IMR-90 (cell line): ENCODE measurements around the gene STING1. TPM values are rescaled to one million over a fixed set of nuclear protein-coding genes. Genes with fewer than 3 reads are reported as not detected.
A peak's percentile ranks its signal among the peaks of the same experiment; 100 is the strongest.

Experiments used
- ATAC-seq: fragments of 200-7000 bp; cut with Tn5 transposase; 2 replicates; pipeline ENCODE4 v1.9.1; 2020; ENCODE audit warnings: low read depth, mild to moderate bottlenecking, moderate library complexity
- BruUV-seq: library from RNA; stranded (reverse); fragments of 400-500 nt; replicated peaks from 2 replicates; lab custom pipeline; 2021; lab: Mats Ljungman, UMichigan
- CTCF ChIA-PET: fragments of 300-600 bp; formaldehyde crosslinking; extraction: SDS; loops from one replicate; lab custom pipeline; 2021; ENCODE audit warnings: antibody characterized with exemption; lab: Yijun Ruan, JAX
- POLR2A ChIA-PET: fragments of 300-600 bp; sonication (Branson Sonifier 250); formaldehyde crosslinking; loops from one replicate; lab custom pipeline; 2022; ENCODE audit warnings: antibody characterized with exemption; ENCODE audit not compliant: unreplicated experiment; lab: Charles Lee
- DNase-seq: peaks from one replicate; pipeline ENCODE4 v3.0.0; 2013
- H2AFZ ChIP-seq: replicated peaks from 2 replicates; pipeline ENCODE3; 2013; ENCODE audit warnings: low read length, mild to moderate bottlenecking; ENCODE audit not compliant: poor library complexity
- H2AK5ac ChIP-seq: 2 replicates; pipeline ENCODE4 v1.6.1; 2013; ENCODE audit warnings: low read depth, low read length, inconsistent platforms
- H2AK9ac ChIP-seq: replicated peaks from 2 replicates; pipeline ENCODE3; 2013; ENCODE audit warnings: mild to moderate bottlenecking, low read depth, low read length, moderate library complexity; ENCODE audit not compliant: poor library complexity
- H2BK120ac ChIP-seq: 2 replicates; pipeline ENCODE4 v1.6.1; 2013; ENCODE audit warnings: low read depth, low read length, inconsistent platforms
- H2BK15ac ChIP-seq: 3 replicates; pipeline ENCODE4 v1.6.1; 2013; ENCODE audit warnings: low read depth, low read length, inconsistent platforms
- H2BK20ac ChIP-seq: 2 replicates; pipeline ENCODE4 v1.6.1; 2013; ENCODE audit warnings: low read depth, mild to moderate bottlenecking, inconsistent platforms, low read length, moderate library complexity
- H2BK5ac ChIP-seq: 2 replicates; pipeline ENCODE4 v1.6.1; 2013; ENCODE audit warnings: mild to moderate bottlenecking, low read depth, low read length, inconsistent platforms; ENCODE audit not compliant: poor library complexity, severe bottlenecking
- H3K14ac ChIP-seq: replicated peaks from 2 replicates; pipeline ENCODE4 v1.6.1; 2013; ENCODE audit warnings: low read depth, low read length, inconsistent platforms
- H3K18ac ChIP-seq: 2 replicates; pipeline ENCODE4 v1.6.1; 2013; ENCODE audit warnings: low read depth, low read length, control low read depth
- H3K23ac ChIP-seq: 2 replicates; pipeline ENCODE4 v1.6.1; 2013; ENCODE audit warnings: low read depth, low read length, inconsistent platforms
- H3K27ac ChIP-seq: 2 replicates; pipeline ENCODE4 v1.5.1; 2013; ENCODE audit warnings: mild to moderate bottlenecking, control low read depth, low read length; ENCODE audit not compliant: insufficient read depth
- H3K27me3 ChIP-seq: 2 replicates; pipeline ENCODE4 v1.6.1; 2013; ENCODE audit warnings: low read length; ENCODE audit not compliant: control insufficient read depth, insufficient read depth
- H3K36me3 ChIP-seq: 2 replicates; pipeline ENCODE4 v1.6.1; 2013; ENCODE audit warnings: low read length, mixed read lengths; ENCODE audit not compliant: control insufficient read depth, insufficient read depth
- H3K4ac ChIP-seq: 2 replicates; pipeline ENCODE4 v1.6.1; 2013; ENCODE audit warnings: low read depth, low read length, inconsistent platforms
- H3K4me1 ChIP-seq: 2 replicates; pipeline ENCODE4 v1.6.1; 2013; ENCODE audit warnings: low read length, mixed read lengths; ENCODE audit not compliant: control insufficient read depth, insufficient read depth
- H3K4me2 ChIP-seq: 2 replicates; pipeline ENCODE4 v1.6.1; 2013; ENCODE audit warnings: low read depth, mild to moderate bottlenecking, control low read depth, low read length, moderate library complexity
- H3K4me3 ChIP-seq: 2 replicates; pipeline ENCODE4 v1.5.1; 2013; ENCODE audit warnings: low read depth, mild to moderate bottlenecking, control low read depth, low read length, moderate library complexity; ENCODE audit not compliant: insufficient read depth
- H3K56ac ChIP-seq: 2 replicates; pipeline ENCODE4 v1.6.1; 2013; ENCODE audit warnings: low read length, inconsistent platforms; ENCODE audit not compliant: insufficient read depth; ENCODE audit errors: extremely low read depth
- H3K79me1 ChIP-seq, 2 experiments: 2 replicates each; pipeline ENCODE4 v1.6.1; 2013; ENCODE audit warnings: low read length in 2 of 2, inconsistent platforms in 1 of 2, low read depth in 1 of 2
- H3K9ac ChIP-seq: 2 replicates; pipeline ENCODE4 v1.6.1; 2013; ENCODE audit warnings: low read depth, low read length, control low read depth
- H3K9me1 ChIP-seq: 2 replicates; pipeline ENCODE4 v1.6.1; 2013; ENCODE audit warnings: low read length, inconsistent platforms; ENCODE audit not compliant: insufficient read depth
- H3K9me3 ChIP-seq: 2 replicates; pipeline ENCODE4 v1.6.1; 2013; ENCODE audit warnings: low read length; ENCODE audit not compliant: control insufficient read depth, insufficient read depth
- H4K20me1 ChIP-seq: 2 replicates; pipeline ENCODE4 v1.6.1; 2013; ENCODE audit warnings: low read length, inconsistent platforms; ENCODE audit not compliant: insufficient read depth
- H4K5ac ChIP-seq: 2 replicates; pipeline ENCODE4 v1.6.1; 2013; ENCODE audit warnings: mild to moderate bottlenecking, low read depth, low read length, control low read depth
- H4K8ac ChIP-seq, 2 experiments: 2 replicates each; pipeline ENCODE4 v1.6.1; 2013; ENCODE audit warnings: low read depth in 2 of 2, low read length in 2 of 2, control low read depth in 1 of 2, inconsistent platforms in 1 of 2
- H4K91ac ChIP-seq: 2 replicates; pipeline ENCODE4 v1.6.1; 2013; ENCODE audit warnings: low read depth, low read length, inconsistent platforms; ENCODE audit not compliant: insufficient read depth
- CEBPB ChIP-seq: IDR thresholded peaks from 2 replicates; pipeline ENCODE4 v1.6.1; 2012; ENCODE audit warnings: low read depth, low read length, improper control_type of control experiment
- MAFK ChIP-seq: IDR thresholded peaks from 2 replicates; pipeline ENCODE4 v1.6.1; 2012; ENCODE audit warnings: low read depth, low read length, improper control_type of control experiment
- NFE2L2 ChIP-seq: fragments of 150-350 bp; IDR thresholded peaks from 2 replicates; pipeline ENCODE4 v1.6.1; 2016; ENCODE audit warnings: low read depth, mild to moderate bottlenecking, low read length
- POLR2A ChIP-seq: IDR thresholded peaks from 2 replicates; pipeline ENCODE4 v1.6.1; 2012; ENCODE audit warnings: mild to moderate bottlenecking, low read depth, low read length
- RCOR1 ChIP-seq: IDR thresholded peaks from 2 replicates; pipeline ENCODE4 v1.6.1; 2012; ENCODE audit warnings: mild to moderate bottlenecking, low read length, improper control_type of control experiment; ENCODE audit not compliant: insufficient replicate concordance
- RFX5 ChIP-seq: IDR thresholded peaks from 2 replicates; pipeline ENCODE4 v1.8.0; 2012; ENCODE audit warnings: low read depth, mild to moderate bottlenecking, low read length, moderate library complexity
- SMC3 ChIP-seq: fragments of 150-350 bp; IDR thresholded peaks from 2 replicates; pipeline ENCODE4 v1.6.1; 2016; ENCODE audit warnings: low read depth, mild to moderate bottlenecking, antibody characterized with exemption, low read length, moderate library complexity
- WGBS, 2 experiments: methylation state at CpG; one replicate each; pipeline versions ENCODE4 v1.1.5 to v1.1.7; 2013; ENCODE audit warnings: missing lambda C conversion rate in 2 of 2; ENCODE audit not compliant: insufficient read length in 1 of 2; ENCODE audit errors: extremely low coverage in 2 of 2; 5-methylcytosine and 5-hydroxymethylcytosine counted together
- dilution Hi-C: fragments of 300-500 bp; cut with HindIII; formaldehyde crosslinking; loops from one replicate; pipeline ENCODE4 v1.14.3; 2018; ENCODE audit warnings: low sequenced_read_pairs; ENCODE audit not compliant: unreplicated experiment
- in situ Hi-C: fragments of 300-500 bp; cut with MboI; formaldehyde crosslinking; loops from 3 replicates; pipeline ENCODE4 v1.14.3; 2019; ENCODE audit warnings: low sequenced_read_pairs, inconsistent platforms, mixed read lengths
- intact Hi-C: fragments of 100-400 bp; cut with micrococcal nuclease; formaldehyde crosslinking; loops from 2 replicates; pipeline ENCODE4 v1.10.0; 2022
- polyA plus RNA-seq, 3 experiments: library from polyadenylated mRNA; depleted of rRNA; stranded (reverse); fragments of >200 nt; gene quantifications; 2 replicates each; pipeline ENCODE4 v1.2.3, GENCODE V29; 2012; ENCODE audit warnings: low replicate concordance in 1 of 3
- total RNA-seq: library from RNA; depleted of rRNA; stranded (reverse); fragments of >200 nt; gene quantifications from 2 replicates; pipeline ENCODE4 v1.2.3, GENCODE V29; 2012
- TF ChIP-seq, protein P1 (sequence below): fragments of 150-350 bp; IDR thresholded peaks from 2 replicates; pipeline ENCODE4 v1.6.1; 2016; ENCODE audit warnings: low read depth, mild to moderate bottlenecking, low read length, moderate library complexity, borderline replicate concordance

STING1 gene
- total and polyA plus RNA-seq, 2 of the 4 experiments (the other 2 are of a cell fraction) = 18.6 to 63.5 TPM

DNA sequence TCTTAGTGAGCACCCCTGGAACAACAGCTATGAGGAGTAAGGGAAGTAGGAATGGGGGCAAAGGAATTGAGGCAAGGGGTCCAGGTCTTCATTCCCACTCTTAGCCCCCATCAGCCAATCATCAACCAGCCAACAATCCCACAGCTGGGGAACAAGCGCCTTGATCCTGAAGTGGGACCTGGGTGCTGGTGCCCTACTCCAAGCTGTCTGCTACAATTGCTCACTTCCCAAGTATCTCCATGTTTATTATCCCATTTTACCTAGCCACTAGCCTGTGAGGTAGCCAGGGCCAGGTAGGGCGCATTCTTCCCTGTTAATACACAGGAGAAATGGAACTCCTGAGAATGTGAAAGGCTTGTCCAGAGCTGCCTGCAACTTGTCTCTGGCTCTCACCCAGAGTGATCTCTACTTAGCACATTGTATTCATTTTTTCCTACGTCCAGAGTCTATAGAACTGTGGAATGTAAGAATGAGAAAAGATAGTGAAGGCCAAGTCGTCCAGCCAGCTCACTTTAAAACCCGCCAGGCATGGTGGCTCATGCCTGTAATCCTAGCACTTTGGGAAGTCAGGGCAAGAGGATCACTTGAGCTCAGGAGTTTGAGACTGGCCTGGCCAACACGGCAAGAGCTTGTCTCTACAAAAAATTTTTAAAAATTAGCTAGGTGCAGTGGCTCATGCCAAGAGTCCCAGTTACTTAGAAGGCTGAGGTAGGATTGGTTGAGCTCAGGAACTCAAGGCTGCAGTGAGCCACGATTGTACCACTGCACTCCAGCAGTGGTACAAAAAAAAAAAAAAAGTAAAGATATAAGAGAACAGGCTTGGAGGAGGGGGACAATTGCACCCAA is 37.0 kb downstream of the STING1 start:
- ChIA-PET CTCF (interaction anchor here (0.9 kb wide), 1 partner anchor 12 kb away, joined by 3 read pairs; no protein-coding TSS in a partner anchor), POLR2A (interaction anchor here (0.6 kb wide), 1 partner anchor 329 kb away, joined by 7 read pairs; no protein-coding TSS in a partner anchor)
- H3K9me1 ChIP-seq = peaks cover 19% of the 10 kb centered on the region
- peak overlapping the region; percentile 74; the same call in 2 of the 3 replicates for H2BK15ac ChIP-seq
- peak overlapping the region; percentile 93 for H2BK120ac ChIP-seq
- peak overlapping the region; percentile 76 for H2AFZ ChIP-seq
- H3K14ac ChIP-seq = peak overlapping the region; percentile 29
- peak overlapping the region; percentile 13; the same call in 1 of the 2 replicates for H3K27ac ChIP-seq
- H3K4ac ChIP-seq = peak overlapping the region; percentile 92
- H4K8ac ChIP-seq = peak overlapping the region in 1 of 2 experiments; percentile 80; a peak in 2 of 4 replicates
- H2AK5ac ChIP-seq = peak overlapping the region; percentile 73
- H2BK5ac ChIP-seq = peak overlapping the region; percentile 56
- no peaks in the 10 kb centered on the region for H4K20me1 ChIP-seq
- dilution Hi-C loops (no loop called here), intact Hi-C loops (no loop called here), in situ Hi-C loops (no loop called here)
- no peak for TF ChIP-seq CEBPB
- TF ChIP-seq, protein P1, sequence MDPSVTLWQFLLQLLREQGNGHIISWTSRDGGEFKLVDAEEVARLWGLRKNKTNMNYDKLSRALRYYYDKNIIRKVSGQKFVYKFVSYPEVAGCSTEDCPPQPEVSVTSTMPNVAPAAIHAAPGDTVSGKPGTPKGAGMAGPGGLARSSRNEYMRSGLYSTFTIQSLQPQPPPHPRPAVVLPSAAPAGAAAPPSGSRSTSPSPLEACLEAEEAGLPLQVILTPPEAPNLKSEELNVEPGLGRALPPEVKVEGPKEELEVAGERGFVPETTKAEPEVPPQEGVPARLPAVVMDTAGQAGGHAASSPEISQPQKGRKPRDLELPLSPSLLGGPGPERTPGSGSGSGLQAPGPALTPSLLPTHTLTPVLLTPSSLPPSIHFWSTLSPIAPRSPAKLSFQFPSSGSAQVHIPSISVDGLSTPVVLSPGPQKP = no peak
- TF ChIP-seq MAFK = no peak
- TF ChIP-seq RFX5 = no peak
- no peak for TF ChIP-seq POLR2A
- no peak for TF ChIP-seq SMC3
- TF ChIP-seq NFE2L2 = no peak
- TF ChIP-seq RCOR1 = no peak
- peak; percentile 83 for ATAC-seq
- H3K4me1 ChIP-seq = peaks cover 14% of the 10 kb centered on the region
- H3K18ac ChIP-seq = peak overlapping the region; percentile 52
- no peaks in the 10 kb centered on the region for H3K27me3 ChIP-seq
- H3K9me3 ChIP-seq = no peaks in the 10 kb centered on the region
- no peak overlapping the region for H3K9ac ChIP-seq
- H3K79me1 ChIP-seq = 0 out of 4 replicates have a peak, but pooled peaks cover 0 to 7% of the 10 kb centered on the region in 2 experiments
- H2BK20ac ChIP-seq = peak overlapping the region; percentile 77
- H2AK9ac ChIP-seq = peak overlapping the region; percentile 47
- H3K56ac ChIP-seq = no peak overlapping the region; the same call in 1 of the 2 replicates
- 72% methylated on average over 4 of the region's 7 CpGs; no CpG with 5 or more reads in 1 of the 2 experiments for WGBS, 2 experiments
- no peaks in the 10 kb centered on the region for H3K36me3 ChIP-seq
- H3K4me2 ChIP-seq = no peak overlapping the region
- peak overlapping the region; percentile 49 for H3K23ac ChIP-seq
- no TSS peak for BruUV-seq
- no peak overlapping the region for H3K4me3 ChIP-seq
- DNase-seq = peak; percentile 81
- peak overlapping the region; percentile 85; the same call in 1 of the 2 replicates for H4K91ac ChIP-seq
- peak overlapping the region; percentile 46; the same call in 1 of the 2 replicates for H4K5ac ChIP-seq
